WTC11 (cell line): ENCODE results near the gene OBSCN. TPM values are rescaled to one million over a fixed set of nuclear protein-coding genes. Genes with fewer than 3 reads are reported as not detected.

Experiments
- ATAC-seq: fragments of 200-7000 bp; cut with Tn5 transposase; 2 replicates; pipeline ENCODE4 v1.10.0; 2021; ENCODE audit warnings: mild to moderate bottlenecking, moderate library complexity
- CTCF ChIA-PET: fragments of 300-600 bp; sonication (Branson Sonifier 250); formaldehyde crosslinking; loops from one replicate; lab custom pipeline; 2021; ENCODE audit warnings: antibody characterized with exemption; lab: Charles Lee
- POLR2A ChIA-PET: fragments of 350-600 bp; sonication (Branson Sonifier 250); formaldehyde crosslinking; loops from one replicate; lab custom pipeline; 2021; ENCODE audit warnings: antibody characterized with exemption; lab: Charles Lee
- DNase-seq: peaks from one replicate; pipeline ENCODE4 v3.0.0; 2021; ENCODE audit warnings: low spot score
- H3K27ac Mint-ChIP-seq: 2 replicates; pipeline ENCODE4 v1.8.0; 2021; ENCODE audit warnings: mixed read lengths
- H3K27me3 Mint-ChIP-seq: 2 replicates; pipeline ENCODE4 v1.8.0; 2021; ENCODE audit warnings: low read depth, mild to moderate bottlenecking, moderate library complexity, mixed read lengths
- H3K36me3 Mint-ChIP-seq: 2 replicates; pipeline ENCODE4 v1.8.0; 2021; ENCODE audit warnings: mixed read lengths
- H3K4me1 Mint-ChIP-seq: 2 replicates; pipeline ENCODE4 v1.8.0; 2022; ENCODE audit warnings: mixed read lengths
- H3K4me3 Mint-ChIP-seq: 2 replicates; pipeline ENCODE4 v1.8.0; 2021; ENCODE audit warnings: mild to moderate bottlenecking, moderate library complexity, mixed read lengths
- H3K9me3 Mint-ChIP-seq: 2 replicates; pipeline ENCODE4 v1.8.0; 2021; ENCODE audit warnings: mixed read lengths
- CBFB ChIP-seq: sonication (generic); formaldehyde crosslinking; IDR thresholded peaks from 2 replicates; pipeline ENCODE4 v1.8.1; 2022; ENCODE audit warnings: mild to moderate bottlenecking, low read depth, missing genetic modification reagents
- ESRRA ChIP-seq: sonication (generic); formaldehyde crosslinking; IDR thresholded peaks from 2 replicates; pipeline ENCODE4 v1.8.1; 2022; ENCODE audit warnings: mild to moderate bottlenecking, missing genetic modification reagents, borderline replicate concordance
- FOXJ3 ChIP-seq: sonication (generic); formaldehyde crosslinking; IDR thresholded peaks from 2 replicates; pipeline ENCODE4 v1.9.0; 2021; ENCODE audit warnings: missing genetic modification reagents, mild to moderate bottlenecking, borderline replicate concordance
- FOXK1 ChIP-seq: sonication (generic); formaldehyde crosslinking; IDR thresholded peaks from 2 replicates; pipeline ENCODE4 v1.8.0; 2022; ENCODE audit warnings: mild to moderate bottlenecking, moderate library complexity, missing genetic modification reagents
- FOXP1 ChIP-seq: sonication (generic); formaldehyde crosslinking; IDR thresholded peaks from 2 replicates; pipeline ENCODE4 v1.8.0; 2022; ENCODE audit warnings: missing genetic modification reagents, mild to moderate bottlenecking, moderate library complexity, borderline replicate concordance
- GTF2I ChIP-seq: fragments of 250-450 bp; sonication (Bioruptor Pico); conservative IDR thresholded peaks from 2 replicates; pipeline ENCODE4 v1.4.0; 2021; ENCODE audit warnings: mild to moderate bottlenecking
- KAT7 ChIP-seq: sonication (generic); formaldehyde crosslinking; IDR thresholded peaks from 2 replicates; pipeline ENCODE4 v1.8.1; 2023; ENCODE audit warnings: missing genetic modification reagents, mild to moderate bottlenecking, borderline replicate concordance
- MXD4 ChIP-seq: fragments of 250-450 bp; sonication (Bioruptor Pico); IDR thresholded peaks from 2 replicates; pipeline ENCODE4 v1.8.0; 2021; ENCODE audit warnings: mild to moderate bottlenecking, moderate library complexity, borderline replicate concordance
- NFYB ChIP-seq: sonication (generic); formaldehyde crosslinking; conservative IDR thresholded peaks from 2 replicates; pipeline ENCODE4 v1.8.0; 2022; ENCODE audit warnings: low read depth, missing genetic modification reagents
- NR3C1 ChIP-seq: sonication (generic); formaldehyde crosslinking; conservative IDR thresholded peaks from 2 replicates; pipeline ENCODE4 v1.8.1; 2023; ENCODE audit warnings: low read depth, mild to moderate bottlenecking, missing genetic modification reagents
- RELA ChIP-seq: sonication (generic); formaldehyde crosslinking; IDR thresholded peaks from 2 replicates; pipeline ENCODE4 v1.8.1; 2022; ENCODE audit warnings: missing genetic modification reagents, mild to moderate bottlenecking, borderline replicate concordance
- RORB ChIP-seq: fragments of 250-450 bp; sonication (Bioruptor Pico); IDR thresholded peaks from 2 replicates; pipeline ENCODE4 v1.9.0; 2021; ENCODE audit warnings: mild to moderate bottlenecking
- SMAD4 ChIP-seq: sonication (generic); formaldehyde crosslinking; IDR thresholded peaks from 2 replicates; pipeline ENCODE4 v1.8.0; 2022; ENCODE audit warnings: mild to moderate bottlenecking, missing genetic modification reagents
- ZBTB21 ChIP-seq: sonication (generic); formaldehyde crosslinking; IDR thresholded peaks from 2 replicates; pipeline ENCODE4 v1.8.1; 2023; ENCODE audit warnings: mild to moderate bottlenecking, missing genetic modification reagents, borderline replicate concordance
- ZNF232 ChIP-seq: sonication (generic); formaldehyde crosslinking; IDR thresholded peaks from 2 replicates; pipeline ENCODE4 v1.8.0; 2022; ENCODE audit warnings: mild to moderate bottlenecking, missing genetic modification reagents
- ZNF423 ChIP-seq: fragments of 250-450 bp; sonication (Bioruptor Pico); IDR thresholded peaks from 2 replicates; pipeline ENCODE4 v2.1.2; 2022; ENCODE audit warnings: mild to moderate bottlenecking, moderate library complexity
- total RNA-seq: library from RNA; stranded (reverse); gene quantifications from 3 replicates; pipeline ENCODE4 v1.2.3, GENCODE V29; 2021
- TF ChIP-seq, protein P1 (sequence below): sonication (generic); formaldehyde crosslinking; IDR thresholded peaks from 2 replicates; pipeline ENCODE4 v1.8.1; 2022; ENCODE audit warnings: mild to moderate bottlenecking, missing genetic modification reagents, moderate library complexity, borderline replicate concordance
- TF ChIP-seq, protein P2 (sequence below): sonication (generic); formaldehyde crosslinking; IDR thresholded peaks from 2 replicates; pipeline ENCODE4 v1.8.0; 2022; ENCODE audit warnings: mild to moderate bottlenecking, missing genetic modification reagents
- TF ChIP-seq, protein P3 (sequence below): fragments of 250-450 bp; sonication (Bioruptor Pico); IDR thresholded peaks from 2 replicates; pipeline ENCODE4 v1.8.0; 2021; ENCODE audit warnings: mild to moderate bottlenecking
- TF ChIP-seq, protein P4 (sequence below): sonication (generic); formaldehyde crosslinking; IDR thresholded peaks from 2 replicates; pipeline ENCODE4 v1.8.1; 2023; ENCODE audit warnings: mild to moderate bottlenecking, missing genetic modification reagents
- TF ChIP-seq, protein P5 (sequence below): sonication (generic); formaldehyde crosslinking; IDR thresholded peaks from 2 replicates; pipeline ENCODE4 v1.8.1; 2022; ENCODE audit warnings: low read depth, mild to moderate bottlenecking, moderate library complexity, missing genetic modification reagents, borderline replicate concordance
- TF ChIP-seq, protein P6 (sequence below): sonication (generic); formaldehyde crosslinking; IDR thresholded peaks from 2 replicates; pipeline ENCODE4 v1.8.0; 2023; ENCODE audit warnings: missing genetic modification reagents
- TF ChIP-seq, protein P7 (sequence below): fragments of 250-450 bp; sonication (Bioruptor Pico); IDR thresholded peaks from 2 replicates; pipeline ENCODE4 v1.9.0; 2021; ENCODE audit warnings: mild to moderate bottlenecking, borderline replicate concordance

Gene OBSCN
- total RNA-seq, 1 experiment from 2014 or later: 38.8 TPM

DNA sequence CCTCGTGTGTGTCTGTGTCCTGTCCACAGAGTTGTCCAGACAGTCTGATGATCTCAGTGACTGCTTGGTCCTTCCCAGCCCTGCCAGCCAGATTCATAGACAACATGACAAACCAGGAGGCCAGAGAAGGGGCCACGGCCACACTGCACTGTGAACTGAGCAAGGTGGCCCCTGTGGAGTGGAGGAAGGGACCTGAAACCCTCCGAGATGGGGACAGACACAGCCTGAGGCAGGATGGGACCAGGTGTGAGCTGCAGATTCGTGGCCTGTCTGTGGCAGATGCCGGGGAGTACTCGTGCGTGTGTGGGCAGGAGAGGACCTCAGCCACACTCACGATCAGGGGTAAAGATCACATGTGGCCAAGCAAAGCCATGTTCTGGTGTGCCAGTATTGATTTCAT, 96.4 kb downstream of the OBSCN start:
- H3K36me3 Mint-ChIP-seq: peaks cover 61% of the 10 kb centered on the region
- no peak overlapping the region for H3K27ac Mint-ChIP-seq
- ATAC-seq (no peak), DNase-seq (no peak)
- no peaks in the 10 kb centered on the region for H3K4me1 Mint-ChIP-seq
- H3K27me3 Mint-ChIP-seq: peaks cover 9% of the 10 kb centered on the region
- ChIA-PET POLR2A (no interaction called here), CTCF (no interaction called here)
- H3K9me3 Mint-ChIP-seq: peaks cover 55% of the 10 kb centered on the region
- H3K4me3 Mint-ChIP-seq: no peak overlapping the region
- TF ChIP-seq RELA (CRISPR knock-in tag) (no peak), ESRRA (CRISPR knock-in tag) (no peak), ZNF232 (no peak), KAT7 (CRISPR knock-in tag) (no peak), SMAD4 (CRISPR knock-in tag) (no peak), ZBTB21 (CRISPR knock-in tag) (no peak), FOXJ3 (no peak), RORB (CRISPR knock-in tag) (no peak), FOXK1 (CRISPR knock-in tag) (no peak)
- TF ChIP-seq, protein P1, sequence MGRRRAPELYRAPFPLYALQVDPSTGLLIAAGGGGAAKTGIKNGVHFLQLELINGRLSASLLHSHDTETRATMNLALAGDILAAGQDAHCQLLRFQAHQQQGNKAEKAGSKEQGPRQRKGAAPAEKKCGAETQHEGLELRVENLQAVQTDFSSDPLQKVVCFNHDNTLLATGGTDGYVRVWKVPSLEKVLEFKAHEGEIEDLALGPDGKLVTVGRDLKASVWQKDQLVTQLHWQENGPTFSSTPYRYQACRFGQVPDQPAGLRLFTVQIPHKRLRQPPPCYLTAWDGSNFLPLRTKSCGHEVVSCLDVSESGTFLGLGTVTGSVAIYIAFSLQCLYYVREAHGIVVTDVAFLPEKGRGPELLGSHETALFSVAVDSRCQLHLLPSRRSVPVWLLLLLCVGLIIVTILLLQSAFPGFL (CRISPR knock-in tag): no peak
- TF ChIP-seq, protein P2, sequence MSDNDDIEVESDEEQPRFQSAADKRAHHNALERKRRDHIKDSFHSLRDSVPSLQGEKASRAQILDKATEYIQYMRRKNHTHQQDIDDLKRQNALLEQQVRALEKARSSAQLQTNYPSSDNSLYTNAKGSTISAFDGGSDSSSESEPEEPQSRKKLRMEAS (CRISPR knock-in tag): no peak
- TF ChIP-seq, protein P3, sequence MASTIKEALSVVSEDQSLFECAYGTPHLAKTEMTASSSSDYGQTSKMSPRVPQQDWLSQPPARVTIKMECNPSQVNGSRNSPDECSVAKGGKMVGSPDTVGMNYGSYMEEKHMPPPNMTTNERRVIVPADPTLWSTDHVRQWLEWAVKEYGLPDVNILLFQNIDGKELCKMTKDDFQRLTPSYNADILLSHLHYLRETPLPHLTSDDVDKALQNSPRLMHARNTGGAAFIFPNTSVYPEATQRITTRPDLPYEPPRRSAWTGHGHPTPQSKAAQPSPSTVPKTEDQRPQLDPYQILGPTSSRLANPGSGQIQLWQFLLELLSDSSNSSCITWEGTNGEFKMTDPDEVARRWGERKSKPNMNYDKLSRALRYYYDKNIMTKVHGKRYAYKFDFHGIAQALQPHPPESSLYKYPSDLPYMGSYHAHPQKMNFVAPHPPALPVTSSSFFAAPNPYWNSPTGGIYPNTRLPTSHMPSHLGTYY: no peak
- TF ChIP-seq, protein P4, sequence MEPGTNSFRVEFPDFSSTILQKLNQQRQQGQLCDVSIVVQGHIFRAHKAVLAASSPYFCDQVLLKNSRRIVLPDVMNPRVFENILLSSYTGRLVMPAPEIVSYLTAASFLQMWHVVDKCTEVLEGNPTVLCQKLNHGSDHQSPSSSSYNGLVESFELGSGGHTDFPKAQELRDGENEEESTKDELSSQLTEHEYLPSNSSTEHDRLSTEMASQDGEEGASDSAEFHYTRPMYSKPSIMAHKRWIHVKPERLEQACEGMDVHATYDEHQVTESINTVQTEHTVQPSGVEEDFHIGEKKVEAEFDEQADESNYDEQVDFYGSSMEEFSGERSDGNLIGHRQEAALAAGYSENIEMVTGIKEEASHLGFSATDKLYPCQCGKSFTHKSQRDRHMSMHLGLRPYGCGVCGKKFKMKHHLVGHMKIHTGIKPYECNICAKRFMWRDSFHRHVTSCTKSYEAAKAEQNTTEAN (CRISPR knock-in tag): no peak

DNA sequence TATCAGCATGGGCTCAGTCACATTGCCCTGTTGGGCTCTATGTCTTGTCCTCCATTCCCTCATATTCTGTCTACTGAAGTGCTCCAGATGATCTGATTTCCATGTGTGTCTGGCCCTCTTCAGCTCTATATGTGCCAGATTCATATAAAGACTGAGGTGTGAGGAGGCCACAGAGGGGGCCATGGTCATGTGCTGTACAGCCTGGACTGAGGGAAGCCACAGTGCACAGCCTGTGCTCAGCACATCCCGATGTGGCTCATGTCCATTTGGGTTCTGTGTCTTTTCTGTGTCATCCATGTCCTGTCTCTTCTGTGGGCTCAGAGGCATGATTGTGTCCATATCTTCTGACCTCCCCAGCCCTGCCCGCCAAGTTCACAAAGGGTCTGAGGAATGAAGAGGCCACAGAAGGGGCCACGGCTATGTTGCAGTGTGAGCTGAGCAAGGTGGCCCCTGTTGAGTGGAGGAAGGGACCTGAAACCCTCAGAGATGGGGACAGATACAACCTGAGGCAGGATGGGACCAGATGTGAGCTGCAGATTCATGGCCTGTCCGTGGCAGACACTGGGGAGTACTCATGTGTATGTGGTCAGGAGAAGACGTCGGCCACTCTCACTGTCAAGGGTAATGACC, 97.0 kb downstream of the OBSCN start:
- POLR2A ChIA-PET: no interaction called here
- peaks cover 50% of the 10 kb centered on the region for H3K9me3 Mint-ChIP-seq
- DNase-seq (no peak), ATAC-seq (no peak)
- H3K36me3 Mint-ChIP-seq: peaks cover 55% of the 10 kb centered on the region
- H3K4me1 Mint-ChIP-seq: no peaks in the 10 kb centered on the region
- no peak overlapping the region for H3K4me3 Mint-ChIP-seq
- H3K27me3 Mint-ChIP-seq: peaks cover 9% of the 10 kb centered on the region
- no peak overlapping the region for H3K27ac Mint-ChIP-seq
- CTCF ChIA-PET: no interaction called here
- TF ChIP-seq, protein P5, sequence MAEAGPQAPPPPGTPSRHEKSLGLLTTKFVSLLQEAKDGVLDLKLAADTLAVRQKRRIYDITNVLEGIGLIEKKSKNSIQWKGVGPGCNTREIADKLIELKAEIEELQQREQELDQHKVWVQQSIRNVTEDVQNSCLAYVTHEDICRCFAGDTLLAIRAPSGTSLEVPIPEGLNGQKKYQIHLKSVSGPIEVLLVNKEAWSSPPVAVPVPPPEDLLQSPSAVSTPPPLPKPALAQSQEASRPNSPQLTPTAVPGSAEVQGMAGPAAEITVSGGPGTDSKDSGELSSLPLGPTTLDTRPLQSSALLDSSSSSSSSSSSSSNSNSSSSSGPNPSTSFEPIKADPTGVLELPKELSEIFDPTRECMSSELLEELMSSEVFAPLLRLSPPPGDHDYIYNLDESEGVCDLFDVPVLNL (CRISPR knock-in tag): no peak
- TF ChIP-seq, protein P6, sequence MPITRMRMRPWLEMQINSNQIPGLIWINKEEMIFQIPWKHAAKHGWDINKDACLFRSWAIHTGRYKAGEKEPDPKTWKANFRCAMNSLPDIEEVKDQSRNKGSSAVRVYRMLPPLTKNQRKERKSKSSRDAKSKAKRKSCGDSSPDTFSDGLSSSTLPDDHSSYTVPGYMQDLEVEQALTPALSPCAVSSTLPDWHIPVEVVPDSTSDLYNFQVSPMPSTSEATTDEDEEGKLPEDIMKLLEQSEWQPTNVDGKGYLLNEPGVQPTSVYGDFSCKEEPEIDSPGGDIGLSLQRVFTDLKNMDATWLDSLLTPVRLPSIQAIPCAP (CRISPR knock-in tag): no peak
- TF ChIP-seq, protein P7, sequence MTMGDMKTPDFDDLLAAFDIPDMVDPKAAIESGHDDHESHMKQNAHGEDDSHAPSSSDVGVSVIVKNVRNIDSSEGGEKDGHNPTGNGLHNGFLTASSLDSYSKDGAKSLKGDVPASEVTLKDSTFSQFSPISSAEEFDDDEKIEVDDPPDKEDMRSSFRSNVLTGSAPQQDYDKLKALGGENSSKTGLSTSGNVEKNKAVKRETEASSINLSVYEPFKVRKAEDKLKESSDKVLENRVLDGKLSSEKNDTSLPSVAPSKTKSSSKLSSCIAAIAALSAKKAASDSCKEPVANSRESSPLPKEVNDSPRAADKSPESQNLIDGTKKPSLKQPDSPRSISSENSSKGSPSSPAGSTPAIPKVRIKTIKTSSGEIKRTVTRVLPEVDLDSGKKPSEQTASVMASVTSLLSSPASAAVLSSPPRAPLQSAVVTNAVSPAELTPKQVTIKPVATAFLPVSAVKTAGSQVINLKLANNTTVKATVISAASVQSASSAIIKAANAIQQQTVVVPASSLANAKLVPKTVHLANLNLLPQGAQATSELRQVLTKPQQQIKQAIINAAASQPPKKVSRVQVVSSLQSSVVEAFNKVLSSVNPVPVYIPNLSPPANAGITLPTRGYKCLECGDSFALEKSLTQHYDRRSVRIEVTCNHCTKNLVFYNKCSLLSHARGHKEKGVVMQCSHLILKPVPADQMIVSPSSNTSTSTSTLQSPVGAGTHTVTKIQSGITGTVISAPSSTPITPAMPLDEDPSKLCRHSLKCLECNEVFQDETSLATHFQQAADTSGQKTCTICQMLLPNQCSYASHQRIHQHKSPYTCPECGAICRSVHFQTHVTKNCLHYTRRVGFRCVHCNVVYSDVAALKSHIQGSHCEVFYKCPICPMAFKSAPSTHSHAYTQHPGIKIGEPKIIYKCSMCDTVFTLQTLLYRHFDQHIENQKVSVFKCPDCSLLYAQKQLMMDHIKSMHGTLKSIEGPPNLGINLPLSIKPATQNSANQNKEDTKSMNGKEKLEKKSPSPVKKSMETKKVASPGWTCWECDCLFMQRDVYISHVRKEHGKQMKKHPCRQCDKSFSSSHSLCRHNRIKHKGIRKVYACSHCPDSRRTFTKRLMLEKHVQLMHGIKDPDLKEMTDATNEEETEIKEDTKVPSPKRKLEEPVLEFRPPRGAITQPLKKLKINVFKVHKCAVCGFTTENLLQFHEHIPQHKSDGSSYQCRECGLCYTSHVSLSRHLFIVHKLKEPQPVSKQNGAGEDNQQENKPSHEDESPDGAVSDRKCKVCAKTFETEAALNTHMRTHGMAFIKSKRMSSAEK: no peak
- no peak for TF ChIP-seq GTF2I (CRISPR knock-in tag)
- TF ChIP-seq CBFB (CRISPR knock-in tag): no peak
- no peak for TF ChIP-seq ZNF423 (CRISPR knock-in tag)
- no peak for TF ChIP-seq FOXP1
- TF ChIP-seq NR3C1: no peak
- TF ChIP-seq NFYB (CRISPR knock-in tag): no peak
- TF ChIP-seq, protein P1 (CRISPR knock-in tag): no peak
- TF ChIP-seq MXD4: no peak
